ENCODE measurements around the gene CLEC4E.

CLEC4E gene

GRCh38 chr12:8553088-8553627 lies 12.5 kb upstream of the CLEC4E start:
- H2AFZ ChIP-seq (ENCODE audit: low read depth, low read length): no peak overlapping the region
- no peak overlapping the region for H3K4me2 ChIP-seq (ENCODE audit: low read length, poor library complexity, severe bottlenecking)
- no peak overlapping the region for H3K9ac ChIP-seq (ENCODE audit: low read length)
- no peaks in the 10 kb centered on the region for H3K9me3 ChIP-seq (ENCODE audit: control insufficient read depth, low read length)
- no peak overlapping the region for H2BK12ac ChIP-seq (ENCODE audit: low read length in 2 of 2)
- no peaks in the 10 kb centered on the region for H3K36me3 ChIP-seq (ENCODE audit: control insufficient read depth in 1 of 2, insufficient read depth in 2 of 2, low read depth in 1 of 2, low read length in 2 of 2)
- H4K8ac ChIP-seq (ENCODE audit: low read length): no peak overlapping the region
- H3K23ac ChIP-seq (ENCODE audit: low read length in 2 of 2): no peak overlapping the region
- H2BK15ac ChIP-seq (ENCODE audit: low read depth, poor library complexity, severe bottlenecking): no peak overlapping the region
- DNase-seq: no peak
- H3K18ac ChIP-seq (ENCODE audit: low read depth in 1 of 2, low read length in 2 of 2): no peak overlapping the region
- no peak overlapping the region for H3K14ac ChIP-seq (ENCODE audit: low read length in 2 of 2)
- no peak overlapping the region for H2BK120ac ChIP-seq (ENCODE audit: low read depth, low read length)
- no peak overlapping the region for H2BK5ac ChIP-seq (ENCODE audit: low read depth, low read length, poor library complexity, severe bottlenecking)
- H3K27ac ChIP-seq (ENCODE audit: low read length, poor library complexity, severe bottlenecking): no peak overlapping the region
- no peak overlapping the region for H3K4me3 ChIP-seq (ENCODE audit: insufficient read depth in 1 of 2, low read depth in 1 of 2, low read length in 2 of 2)
- no peaks in the 10 kb centered on the region for H3K79me1 ChIP-seq (replicated peaks; ENCODE audit: low read length, poor library complexity, severe bottlenecking)
- H2AK5ac ChIP-seq (ENCODE audit: low read length, severe bottlenecking): no peak overlapping the region
- no peaks in the 10 kb centered on the region for H3K27me3 ChIP-seq (ENCODE audit: control insufficient read depth in 1 of 2, insufficient read depth in 1 of 2, low read length in 2 of 2)
- no peak overlapping the region for H3K4ac ChIP-seq (ENCODE audit: low read depth in 1 of 2, low read length in 2 of 2)
- peaks cover 3% of the 10 kb centered on the region for H3K4me1 ChIP-seq (ENCODE audit: control insufficient read depth, insufficient read depth, low read depth, low read length)
- 42% methylated on average over 3 of the region's 6 CpGs for WGBS
- no peak overlapping the region for H4K91ac ChIP-seq (ENCODE audit: low read length)

GRCh38 chr12:8549381-8549780 lies 8.7 kb upstream of the CLEC4E start:
- Histone ChIP-seq H2BK12ac (ENCODE audit: low read length in 2 of 2) (no peak overlapping the region), H3K27ac (ENCODE audit: low read length, poor library complexity, severe bottlenecking) (no peak overlapping the region), H2BK120ac (ENCODE audit: low read depth, low read length) (no peak overlapping the region), H2BK5ac (ENCODE audit: low read depth, low read length, poor library complexity, severe bottlenecking) (no peak overlapping the region), H3K14ac (ENCODE audit: low read length in 2 of 2) (no peak overlapping the region), H3K4me2 (ENCODE audit: low read length, poor library complexity, severe bottlenecking) (no peak overlapping the region), H3K79me1 (replicated peaks; ENCODE audit: low read length, poor library complexity, severe bottlenecking) (no peaks in the 10 kb centered on the region), H3K36me3 (ENCODE audit: control insufficient read depth in 1 of 2, insufficient read depth in 2 of 2, low read depth in 1 of 2, low read length in 2 of 2) (no peaks in the 10 kb centered on the region), H4K8ac (ENCODE audit: low read length) (no peak overlapping the region), H3K27me3 (ENCODE audit: control insufficient read depth in 1 of 2, insufficient read depth in 1 of 2, low read length in 2 of 2) (no peaks in the 10 kb centered on the region), H3K4me3 (ENCODE audit: insufficient read depth in 1 of 2, low read depth in 1 of 2, low read length in 2 of 2) (no peak overlapping the region), H3K18ac (ENCODE audit: low read depth in 1 of 2, low read length in 2 of 2) (no peak overlapping the region), H4K91ac (ENCODE audit: low read length) (no peak overlapping the region), H2BK15ac (ENCODE audit: low read depth, poor library complexity, severe bottlenecking) (no peak overlapping the region), H3K4ac (ENCODE audit: low read depth in 1 of 2, low read length in 2 of 2) (no peak overlapping the region), H2AFZ (ENCODE audit: low read depth, low read length) (no peak overlapping the region), H3K9me3 (ENCODE audit: control insufficient read depth, low read length) (no peaks in the 10 kb centered on the region), H3K23ac (ENCODE audit: low read length in 2 of 2) (no peak overlapping the region), H3K4me1 (ENCODE audit: control insufficient read depth, insufficient read depth, low read depth, low read length) (no peaks in the 10 kb centered on the region), H2AK5ac (ENCODE audit: low read length, severe bottlenecking) (no peak overlapping the region), H3K9ac (ENCODE audit: low read length) (no peak overlapping the region)
- no peak for DNase-seq
- 86% methylated on average over 4 of the region's 5 CpGs for WGBS

GRCh38 chr12:8548192-8548591 lies 7.5 kb upstream of the CLEC4E start:
- DNase-seq: no peak
- Histone ChIP-seq H3K23ac (ENCODE audit: low read length in 2 of 2) (no peak overlapping the region), H3K4me3 (ENCODE audit: insufficient read depth in 1 of 2, low read depth in 1 of 2, low read length in 2 of 2) (no peak overlapping the region), H4K8ac (ENCODE audit: low read length) (no peak overlapping the region), H3K4me2 (ENCODE audit: low read length, poor library complexity, severe bottlenecking) (no peak overlapping the region), H2AK5ac (ENCODE audit: low read length, severe bottlenecking) (no peak overlapping the region), H3K79me1 (replicated peaks; ENCODE audit: low read length, poor library complexity, severe bottlenecking) (no peaks in the 10 kb centered on the region), H2BK15ac (ENCODE audit: low read depth, poor library complexity, severe bottlenecking) (no peak overlapping the region), H3K9me3 (ENCODE audit: control insufficient read depth, low read length) (no peaks in the 10 kb centered on the region), H2BK5ac (ENCODE audit: low read depth, low read length, poor library complexity, severe bottlenecking) (no peak overlapping the region), H3K14ac (ENCODE audit: low read length in 2 of 2) (no peak overlapping the region), H3K27me3 (ENCODE audit: control insufficient read depth in 1 of 2, insufficient read depth in 1 of 2, low read length in 2 of 2) (no peaks in the 10 kb centered on the region), H3K4me1 (ENCODE audit: control insufficient read depth, insufficient read depth, low read depth, low read length) (no peaks in the 10 kb centered on the region), H3K27ac (ENCODE audit: low read length, poor library complexity, severe bottlenecking) (no peak overlapping the region), H3K18ac (ENCODE audit: low read depth in 1 of 2, low read length in 2 of 2) (no peak overlapping the region), H4K91ac (ENCODE audit: low read length) (no peak overlapping the region), H2AFZ (ENCODE audit: low read depth, low read length) (no peak overlapping the region), H2BK12ac (ENCODE audit: low read length in 2 of 2) (no peak overlapping the region), H2BK120ac (ENCODE audit: low read depth, low read length) (no peak overlapping the region), H3K4ac (ENCODE audit: low read depth in 1 of 2, low read length in 2 of 2) (no peak overlapping the region), H3K9ac (ENCODE audit: low read length) (no peak overlapping the region), H3K36me3 (ENCODE audit: control insufficient read depth in 1 of 2, insufficient read depth in 2 of 2, low read depth in 1 of 2, low read length in 2 of 2) (no peaks in the 10 kb centered on the region)
- 100% methylated on average over 1 of the region's 2 CpGs for WGBS

GRCh38 chr12:8547645-8548044 lies 6.9 kb upstream of the CLEC4E start:
- no peaks in the 10 kb centered on the region for H3K4me1 ChIP-seq (ENCODE audit: control insufficient read depth, insufficient read depth, low read depth, low read length)
- no peaks in the 10 kb centered on the region for H3K27me3 ChIP-seq (ENCODE audit: control insufficient read depth in 1 of 2, insufficient read depth in 1 of 2, low read length in 2 of 2)
- no peak overlapping the region for H2BK12ac ChIP-seq (ENCODE audit: low read length in 2 of 2)
- no peak overlapping the region for H3K4me3 ChIP-seq (ENCODE audit: insufficient read depth in 1 of 2, low read depth in 1 of 2, low read length in 2 of 2)
- no CpG with 5 or more reads among the region's 2 CpGs for WGBS
- no peak for DNase-seq
- H2AK5ac ChIP-seq (ENCODE audit: low read length, severe bottlenecking): no peak overlapping the region
- no peak overlapping the region for H2BK120ac ChIP-seq (ENCODE audit: low read depth, low read length)
- H3K27ac ChIP-seq (ENCODE audit: low read length, poor library complexity, severe bottlenecking): no peak overlapping the region
- no peaks in the 10 kb centered on the region for H3K36me3 ChIP-seq (ENCODE audit: control insufficient read depth in 1 of 2, insufficient read depth in 2 of 2, low read depth in 1 of 2, low read length in 2 of 2)
- no peak overlapping the region for H2AFZ ChIP-seq (ENCODE audit: low read depth, low read length)
- no peak overlapping the region for H4K91ac ChIP-seq (ENCODE audit: low read length)
- H3K4ac ChIP-seq (ENCODE audit: low read depth in 1 of 2, low read length in 2 of 2): no peak overlapping the region
- H4K8ac ChIP-seq (ENCODE audit: low read length): no peak overlapping the region
- H3K4me2 ChIP-seq (ENCODE audit: low read length, poor library complexity, severe bottlenecking): no peak overlapping the region
- H3K23ac ChIP-seq (ENCODE audit: low read length in 2 of 2): no peak overlapping the region
- H3K79me1 ChIP-seq (replicated peaks; ENCODE audit: low read length, poor library complexity, severe bottlenecking): no peaks in the 10 kb centered on the region
- H2BK15ac ChIP-seq (ENCODE audit: low read depth, poor library complexity, severe bottlenecking): no peak overlapping the region
- H3K9ac ChIP-seq (ENCODE audit: low read length): no peak overlapping the region
- H2BK5ac ChIP-seq (ENCODE audit: low read depth, low read length, poor library complexity, severe bottlenecking): no peak overlapping the region
- H3K9me3 ChIP-seq (ENCODE audit: control insufficient read depth, low read length): no peaks in the 10 kb centered on the region
- H3K14ac ChIP-seq (ENCODE audit: low read length in 2 of 2): no peak overlapping the region
- H3K18ac ChIP-seq (ENCODE audit: low read depth in 1 of 2, low read length in 2 of 2): no peak overlapping the region
